GM21786 (cell line): ENCODE results near the gene PGAP1.

Experiments
- ATAC-seq: cut with Tn5 transposase; IDR thresholded peaks from one replicate; pipeline ENCODE4 v1.9.1; 2021; ENCODE audit not compliant: unreplicated experiment

Gene PGAP1

GRCh38 chr2:196899976-196900375, 26.5 kb downstream of the PGAP1 start:
- ATAC-seq = no peak

DNA sequence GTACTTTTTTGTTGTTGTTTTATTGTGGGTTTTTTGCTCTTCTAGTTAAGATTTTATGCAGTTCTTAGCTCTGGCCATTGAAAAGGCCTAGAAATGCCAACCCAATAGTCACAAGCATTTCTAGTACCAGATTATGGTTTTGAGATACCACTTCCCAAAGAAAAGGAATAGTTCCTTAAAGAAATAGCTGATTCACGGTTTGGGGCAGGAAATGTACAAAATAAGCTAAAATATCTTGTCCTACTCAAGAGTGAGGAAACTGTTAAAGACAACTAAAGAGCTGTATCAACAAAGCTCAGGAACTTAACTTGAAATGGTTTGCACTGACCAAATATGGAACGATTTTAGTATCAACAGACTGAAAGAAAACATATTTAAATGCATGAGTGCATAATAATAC, 35.4 kb downstream of the PGAP1 start:
- ATAC-seq = no peak

DNA sequence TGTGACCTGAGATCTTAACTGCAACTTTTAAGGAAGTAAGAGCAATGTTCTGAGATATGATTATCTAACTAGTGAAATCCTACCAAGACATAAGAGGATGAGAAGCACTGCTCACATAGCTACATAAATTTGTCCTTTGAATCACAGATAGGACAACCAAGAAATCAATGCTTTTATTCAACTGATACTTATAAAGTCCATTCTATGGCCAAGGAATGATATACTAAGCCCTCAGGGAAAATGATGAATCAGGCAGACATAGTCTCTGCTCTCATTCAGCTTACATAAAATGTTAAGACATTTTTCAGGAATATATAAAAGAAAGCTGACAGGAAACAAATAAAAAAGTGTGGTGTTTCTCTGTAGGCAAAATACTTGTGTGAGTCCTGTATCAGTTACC, 39.1 kb downstream of the PGAP1 start:
- ATAC-seq = no peak

DNA sequence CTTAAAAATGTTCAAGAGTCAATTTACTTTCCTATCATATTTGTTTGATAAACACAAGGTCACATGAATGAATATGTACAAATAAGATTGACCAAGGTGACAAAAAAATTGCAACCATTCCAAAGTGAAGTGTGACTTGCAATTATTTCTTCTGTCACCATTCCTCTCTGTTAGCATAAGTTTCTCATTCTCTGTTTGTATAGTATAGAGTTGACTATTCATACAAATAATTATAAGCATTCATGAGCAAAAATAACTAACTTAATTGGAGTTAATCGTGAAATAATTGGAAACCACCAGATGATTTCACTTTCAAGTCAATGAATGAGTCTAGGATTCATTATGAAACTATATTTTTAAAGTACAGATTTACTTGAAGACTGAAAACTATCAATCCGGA, 42.1 kb downstream of the PGAP1 start:
- ATAC-seq = no peak

GRCh38 chr2:196876364-196876763, 50.1 kb downstream of the PGAP1 start:
- no peak for ATAC-seq

GRCh38 chr2:196875414-196875813, 51.1 kb downstream of the PGAP1 start:
- no peak for ATAC-seq

GRCh38 chr2:196873511-196873910, 53.0 kb downstream of the PGAP1 start:
- ATAC-seq = no peak

GRCh38 chr2:196854629-196855028, 71.9 kb downstream of the PGAP1 start:
- ATAC-seq = no peak

GRCh38 chr2:196853301-196854087, 73.0 kb downstream of the PGAP1 start:
- no peak for ATAC-seq

GRCh38 chr2:196851088-196851487, 75.4 kb downstream of the PGAP1 start:
- no peak for ATAC-seq

DNA sequence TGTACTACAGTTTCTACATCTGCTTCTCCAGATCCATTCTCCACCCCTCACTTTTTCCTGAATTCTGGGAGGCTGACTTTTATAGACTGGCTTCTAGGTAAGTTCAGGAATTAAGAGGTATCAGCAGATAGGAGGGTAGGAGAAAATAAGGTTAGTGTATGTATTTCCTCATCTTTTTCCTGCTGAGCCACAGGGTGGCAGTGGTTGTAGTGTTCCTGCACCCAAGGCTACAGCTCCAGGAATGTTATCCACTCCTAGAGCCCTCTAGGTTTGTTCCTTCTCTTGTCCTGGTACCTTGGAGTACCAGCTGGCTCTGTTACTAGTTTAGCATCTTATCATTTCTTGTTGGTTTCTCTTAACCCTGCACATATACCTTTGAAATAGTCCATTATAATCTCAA, 76.6 kb downstream of the PGAP1 start:
- no peak for ATAC-seq

DNA sequence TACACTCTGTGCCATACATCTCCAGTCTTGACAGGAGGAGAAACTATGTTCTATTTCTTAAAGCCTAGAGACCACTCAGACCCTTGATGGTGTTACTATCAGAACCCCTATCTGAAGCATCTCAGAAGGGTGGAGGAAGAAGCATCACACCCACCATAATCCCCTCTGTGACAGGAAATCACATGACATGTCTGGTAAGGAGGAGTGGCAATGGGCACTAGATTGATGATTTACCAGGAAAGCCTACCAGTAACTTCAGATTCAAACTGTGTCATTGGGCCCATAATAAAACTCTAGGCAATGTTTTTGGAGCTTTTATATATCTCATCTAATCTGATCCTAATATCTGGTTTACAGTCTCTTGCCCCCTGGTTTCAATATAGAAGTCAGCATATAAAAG, 80.2 kb downstream of the PGAP1 start:
- ATAC-seq = no peak

- ATAC-seq = no peak
Measured at GRCh38 chr2:196845371-196845770, 81.1 kb downstream of the PGAP1 start.

DNA sequence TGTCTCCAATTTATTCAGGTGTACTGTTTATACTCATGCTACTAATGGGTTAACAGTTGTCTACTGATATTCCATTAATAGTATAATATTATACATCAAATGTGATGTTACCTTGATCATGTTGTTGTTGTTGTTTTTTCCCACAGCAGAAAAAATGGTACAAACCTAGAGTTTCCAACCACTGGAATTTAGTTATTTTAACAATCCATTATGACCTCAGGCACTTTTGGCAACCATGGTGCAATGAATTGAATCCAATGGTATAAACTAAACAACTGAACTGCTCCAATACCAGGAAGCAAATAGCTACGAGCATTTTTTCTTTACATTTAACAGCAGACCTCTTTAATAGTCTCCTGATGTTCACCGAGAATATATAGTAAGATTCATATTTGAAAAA, 86.3 kb downstream of the PGAP1 start:
- ATAC-seq = no peak

- ATAC-seq = no peak
Measured at GRCh38 chr2:196839574-196839973, 86.9 kb downstream of the PGAP1 start.

DNA sequence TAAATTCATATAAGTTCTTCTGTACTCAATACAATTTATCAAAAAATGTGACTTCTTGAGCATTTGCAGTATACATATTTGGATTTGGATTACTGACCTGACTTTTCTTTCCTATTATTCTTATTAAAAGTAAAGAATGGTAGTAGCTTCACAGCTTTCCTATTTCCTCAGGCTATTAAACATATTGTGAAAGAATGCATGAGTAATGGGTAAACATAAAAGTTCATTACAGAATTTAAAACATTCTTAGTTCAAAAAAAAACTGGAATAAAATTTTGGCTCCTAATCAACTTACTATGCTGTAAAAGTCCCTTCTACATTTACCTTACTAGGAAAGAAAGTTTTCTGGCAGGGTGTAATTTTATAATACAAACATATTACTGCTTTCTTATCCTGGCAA, 90.1 kb downstream of the PGAP1 start:
- ATAC-seq = no peak

DNA sequence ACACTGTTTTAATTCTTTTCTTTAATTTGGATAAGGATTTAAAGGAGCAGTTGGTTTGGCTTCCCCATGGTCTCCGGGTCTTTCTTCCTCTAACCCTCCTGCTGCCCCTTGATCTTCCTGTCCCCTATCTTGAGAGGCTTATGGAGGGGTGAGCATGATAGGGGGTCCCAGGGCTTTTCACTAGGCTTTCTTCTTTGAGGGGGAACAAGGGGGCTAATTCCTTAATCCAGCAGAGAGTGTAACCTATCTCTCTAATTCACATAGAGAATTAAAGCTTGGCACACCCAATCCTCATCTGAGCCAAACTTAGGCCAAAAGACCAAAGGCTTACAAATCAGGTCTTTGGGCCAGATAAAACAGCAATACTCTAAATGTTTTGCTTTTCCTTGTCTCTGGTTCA, 95.8 kb downstream of the PGAP1 start:
- ATAC-seq = no peak

DNA sequence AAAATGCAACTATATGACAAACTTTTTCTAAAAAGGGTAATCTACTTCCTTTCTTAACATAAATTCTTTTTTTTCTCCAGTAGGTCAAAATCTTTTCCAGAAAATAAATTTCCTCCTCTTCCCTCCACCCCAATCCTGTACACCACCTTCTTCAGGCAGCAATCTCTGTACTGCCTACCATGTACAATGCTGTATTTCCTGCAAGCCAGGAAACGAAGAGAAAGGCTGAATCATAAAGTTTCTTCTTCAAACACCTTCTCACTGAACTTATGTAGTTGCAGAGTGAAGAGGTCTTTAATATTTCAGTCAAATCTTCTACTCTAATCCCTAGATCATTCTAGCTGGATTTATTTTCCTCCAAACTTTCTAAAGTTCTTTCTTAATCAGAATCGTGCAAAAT, 99.2 kb downstream of the PGAP1 start:
- ATAC-seq = no peak

DNA sequence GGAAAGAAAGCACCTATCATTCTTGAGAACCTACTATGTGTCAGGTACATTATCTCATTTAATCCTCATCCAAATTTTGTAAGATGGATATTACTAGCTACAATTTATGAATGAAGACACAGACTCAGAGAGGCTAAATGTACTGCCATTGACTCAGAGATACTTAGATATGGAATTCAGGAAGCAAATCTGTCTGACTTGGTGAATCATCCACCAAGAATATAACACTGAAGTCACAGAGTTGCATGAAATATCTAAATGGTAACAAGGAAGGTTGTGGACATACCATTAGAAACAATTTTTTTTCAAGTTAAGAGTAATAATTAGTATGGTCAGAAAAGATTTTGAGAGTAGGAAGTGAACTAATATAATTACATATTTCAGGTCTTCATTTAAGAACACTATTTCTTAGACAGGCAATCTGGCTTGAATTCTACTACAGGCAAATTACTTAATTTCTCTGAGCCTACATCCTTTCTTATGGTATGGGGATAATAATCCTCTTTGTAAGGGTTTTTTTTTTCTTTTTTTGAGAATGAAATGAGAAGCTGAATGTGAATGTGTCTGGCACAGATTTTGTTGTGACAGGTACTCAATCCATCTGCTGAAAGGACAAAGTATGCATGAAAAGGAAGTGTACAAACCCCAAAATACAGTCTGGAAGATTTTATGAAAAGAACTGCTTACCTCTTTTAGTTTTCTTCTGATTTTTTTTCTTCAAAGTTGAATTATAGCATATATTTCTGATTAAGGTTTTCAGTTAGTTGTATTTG, 102.6 kb downstream of the PGAP1 start:
- ATAC-seq = no peak

GRCh38 chr2:196821195-196821594, 105.3 kb downstream of the PGAP1 start:
- ATAC-seq = no peak

DNA sequence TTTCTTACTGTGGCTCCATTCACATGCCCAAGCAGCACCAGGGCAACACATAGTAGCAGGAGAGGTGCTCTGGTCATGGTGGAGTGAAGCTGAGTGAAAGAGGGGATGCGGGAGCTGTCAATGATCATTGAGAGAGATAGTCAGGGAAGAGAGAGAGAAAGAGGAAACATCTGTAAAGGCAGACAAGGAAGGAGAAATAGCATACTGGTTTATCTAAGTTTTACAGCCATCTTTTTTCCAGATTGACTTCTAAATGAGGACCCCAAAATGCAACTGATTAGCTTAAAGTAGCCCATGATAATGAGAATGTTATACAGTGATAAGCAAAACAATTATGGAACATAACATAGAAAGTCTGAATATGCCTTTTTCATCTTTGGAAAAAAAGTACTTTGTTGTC, 117.2 kb downstream of the PGAP1 start, which contains the start of gene C2orf66:
Gene C2orf66 (minus strand): TSS at position 96 of the 400 bp plus-strand sequence. CDS start 19 bp downstream, at position 77.
- ATAC-seq = no peak

- ATAC-seq = no peak
Measured at GRCh38 chr2:196808083-196808665, 118.3 kb downstream of the PGAP1 start.
